ENCODE data around the gene MAFF.

- TF ChIP-seq USF2 (IDR thresholded peaks at IDR 0.05; ENCODE audit: borderline replicate concordance, low read depth, low read length) (no peak), MAX (IDR thresholded peaks at IDR 0.05; ENCODE audit: low read depth) (no peak), EP300 (IDR thresholded peaks at IDR 0.05; ENCODE audit: borderline replicate concordance in 1 of 2, low read depth in 1 of 2, low read length in 1 of 2) (no peak), FOXM1 (IDR thresholded peaks at IDR 0.05; ENCODE audit: low read depth) (no peak), POLR2AphosphoS5 (IDR thresholded peaks at IDR 0.05; ENCODE audit: low read depth, low read length) (no peak), CHD2 (IDR thresholded peaks at IDR 0.05; ENCODE audit: low read length, partially characterized antibody) (no peak)
These were observed 23.7 kb upstream of the MAFF start for GRCh38 chr22:38177926-38178604.
